ENCODE results near the gene CRYZL1.

- TF ChIP-seq CTCF (IDR thresholded peaks at IDR 0.05 in 8 of 11, conservative IDR thresholded peaks at IDR 0.05 in 3 of 11), result no peak
- TF ChIP-seq POLR2A (IDR thresholded peaks at IDR 0.05), result no peak
These were observed 84.1 kb downstream of the CRYZL1 start for GRCh38 chr21:33557447-33557846.

Measured in spleen (tissue), 7 donors.